Panc1 (cell line): ENCODE results near the gene C14orf93. TPM values are rescaled to one million over a fixed set of nuclear protein-coding genes. Genes with fewer than 3 reads are reported as not detected.

Source experiments
- ATAC-seq: fragments of 200-7000 bp; cut with Tn5 transposase; 2 replicates; pipeline ENCODE4 v1.9.1; 2020; ENCODE audit warnings: mild to moderate bottlenecking, moderate library complexity
- BruUV-seq: library from RNA; stranded (reverse); fragments of 400-500 nt; replicated peaks from 2 replicates; lab custom pipeline; 2021; lab: Mats Ljungman, UMichigan
- CTCF ChIA-PET: fragments of 300-600 bp; sonication (Branson Sonifier 250); formaldehyde crosslinking; loops from one replicate; lab custom pipeline; 2022; ENCODE audit warnings: antibody characterized with exemption; lab: Charles Lee
- POLR2A ChIA-PET: fragments of 300-600 bp; sonication (Branson Sonifier 250); formaldehyde crosslinking; loops from one replicate; lab custom pipeline; 2022; ENCODE audit warnings: antibody characterized with exemption; lab: Charles Lee
- DNase-seq: peaks from one replicate; pipeline ENCODE4 v3.0.0-alpha.2; 2010; ENCODE audit warnings: low read depth, low spot score
- H3K27ac ChIP-seq: 2 replicates; pipeline ENCODE4 v1.5.1; 2011; ENCODE audit warnings: mild to moderate bottlenecking, low read length, inconsistent platforms
- H3K27me3 ChIP-seq: fragments of 200-500 bp; sonication (Bioruptor generic); 2 replicates; pipeline ENCODE4 v1.6.0; 2014; ENCODE audit warnings: low read length, inconsistent platforms; ENCODE audit not compliant: control insufficient read depth, insufficient read depth
- H3K36me3 ChIP-seq: fragments of 200-500 bp; sonication (Bioruptor generic); 2 replicates; pipeline ENCODE4 v1.5.1; 2014; ENCODE audit warnings: inconsistent platforms, mild to moderate bottlenecking, low read length, moderate library complexity; ENCODE audit not compliant: control insufficient read depth, insufficient read depth
- H3K4me1 ChIP-seq: 2 replicates; pipeline ENCODE4 v1.5.1; 2011; ENCODE audit warnings: inconsistent platforms, mild to moderate bottlenecking, low read length, moderate library complexity; ENCODE audit not compliant: control insufficient read depth, insufficient read depth
- H3K4me3 ChIP-seq, 2 experiments: 2 replicates each; pipeline ENCODE4 v1.5.1; 2011 to 2012; ENCODE audit warnings: low read depth in 2 of 2, low read length in 2 of 2, mild to moderate bottlenecking in 2 of 2, inconsistent platforms in 1 of 2, moderate library complexity in 1 of 2
- H3K9me3 ChIP-seq: fragments of 200-500 bp; sonication (Bioruptor generic); 2 replicates; pipeline ENCODE4 v1.5.1; 2014; ENCODE audit warnings: low read depth, mild to moderate bottlenecking, inconsistent platforms, low read length, moderate library complexity; ENCODE audit not compliant: control insufficient read depth, insufficient read depth
- POLR2AphosphoS5 ChIP-seq: IDR thresholded peaks from 2 replicates; pipeline ENCODE4 v1.6.1; 2012; ENCODE audit warnings: mild to moderate bottlenecking, low read depth, low read length, moderate library complexity
- SIN3A ChIP-seq: IDR thresholded peaks from 2 replicates; pipeline ENCODE4 v1.6.1; 2012; ENCODE audit warnings: low read depth, mild to moderate bottlenecking, low read length, moderate library complexity, borderline replicate concordance; ENCODE audit not compliant: insufficient read depth
- TCF7L2 ChIP-seq: IDR thresholded peaks from 2 replicates; pipeline ENCODE4 v1.6.1; 2011; ENCODE audit warnings: mild to moderate bottlenecking, low read depth, low read length, inconsistent platforms
- in situ Hi-C: cut with HindIII; loops from 2 replicates; pipeline ENCODE4 v1.10.0; 2016; ENCODE audit warnings: low sequenced_read_pairs, low pct_unique_long_range_greater_than_20kb
- intact Hi-C: fragments of 100-400 bp; cut with micrococcal nuclease; formaldehyde crosslinking; loops from one replicate; pipeline ENCODE4 v1.10.0; 2022; ENCODE audit not compliant: unreplicated experiment
- total RNA-seq: library from RNA; stranded (reverse); gene quantifications from one replicate; pipeline ENCODE4 v1.2.1, GENCODE V29; 2021; ENCODE audit not compliant: unreplicated experiment
- TF ChIP-seq, protein P1 (sequence below), 2 experiments: IDR thresholded peaks; 2 replicates each; pipeline ENCODE4 v1.6.1; 2011 to 2012; ENCODE audit warnings: low read depth in 2 of 2, control low read depth in 1 of 2, low read length in 1 of 2, mild to moderate bottlenecking in 1 of 2, moderate library complexity in 1 of 2; ENCODE audit not compliant: insufficient read depth in 1 of 2
- TF ChIP-seq, protein P2 (sequence below): fragments of 450-650 bp; IDR thresholded peaks from 2 replicates; pipeline ENCODE4 v1.5.1; 2017; ENCODE audit warnings: mild to moderate bottlenecking

The C14orf93 gene
- total RNA-seq, 1 experiment from 2014 or later, result 5.6 TPM

DNA sequence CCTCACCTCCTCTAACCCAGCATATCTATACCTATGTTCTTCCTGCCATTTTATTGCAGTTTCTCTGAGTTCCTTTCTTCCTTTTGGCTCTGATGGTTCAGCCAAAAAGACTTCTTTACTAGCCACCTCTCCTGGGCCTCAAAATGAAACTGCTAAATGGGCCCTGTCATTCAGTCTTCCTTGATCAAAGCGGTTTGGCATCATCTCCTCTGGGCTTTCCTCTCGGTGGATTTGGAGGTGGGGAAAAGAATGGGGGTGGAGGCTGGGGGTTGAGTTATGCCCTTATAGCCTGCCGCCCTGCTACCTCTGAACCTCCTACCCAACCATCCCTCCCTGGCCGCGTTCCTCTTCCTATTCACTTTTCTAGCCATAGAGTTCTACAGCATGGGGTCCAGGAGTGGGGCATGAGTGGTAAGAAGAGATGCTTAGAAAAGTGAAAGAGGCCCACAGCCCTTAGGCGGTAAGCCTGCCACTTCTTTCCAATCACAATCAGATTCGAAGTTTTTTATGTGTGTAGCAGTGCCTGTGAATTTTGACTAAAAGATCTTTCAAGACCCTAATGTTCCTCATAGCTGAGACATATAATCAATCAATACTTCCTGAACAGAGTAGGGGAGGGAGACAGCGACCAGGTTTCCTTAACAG lies 30.1 kb downstream of the C14orf93 start:
- no peaks in the 10 kb centered on the region for H3K9me3 ChIP-seq
- intact Hi-C loops (no loop called here), in situ Hi-C loops (no loop called here)
- H3K36me3 ChIP-seq, result no peaks in the 10 kb centered on the region; the same call in 1 of the 2 replicates
- no peak for ATAC-seq
- DNase-seq, result no peak
- CTCF ChIA-PET, result no interaction called here
- H3K4me1 ChIP-seq, result peaks cover 29% of the 10 kb centered on the region
- peak overlapping the region; percentile 96 for H3K27ac ChIP-seq
- TSS peak; percentile 81 for BruUV-seq
- TF ChIP-seq, protein P1, sequence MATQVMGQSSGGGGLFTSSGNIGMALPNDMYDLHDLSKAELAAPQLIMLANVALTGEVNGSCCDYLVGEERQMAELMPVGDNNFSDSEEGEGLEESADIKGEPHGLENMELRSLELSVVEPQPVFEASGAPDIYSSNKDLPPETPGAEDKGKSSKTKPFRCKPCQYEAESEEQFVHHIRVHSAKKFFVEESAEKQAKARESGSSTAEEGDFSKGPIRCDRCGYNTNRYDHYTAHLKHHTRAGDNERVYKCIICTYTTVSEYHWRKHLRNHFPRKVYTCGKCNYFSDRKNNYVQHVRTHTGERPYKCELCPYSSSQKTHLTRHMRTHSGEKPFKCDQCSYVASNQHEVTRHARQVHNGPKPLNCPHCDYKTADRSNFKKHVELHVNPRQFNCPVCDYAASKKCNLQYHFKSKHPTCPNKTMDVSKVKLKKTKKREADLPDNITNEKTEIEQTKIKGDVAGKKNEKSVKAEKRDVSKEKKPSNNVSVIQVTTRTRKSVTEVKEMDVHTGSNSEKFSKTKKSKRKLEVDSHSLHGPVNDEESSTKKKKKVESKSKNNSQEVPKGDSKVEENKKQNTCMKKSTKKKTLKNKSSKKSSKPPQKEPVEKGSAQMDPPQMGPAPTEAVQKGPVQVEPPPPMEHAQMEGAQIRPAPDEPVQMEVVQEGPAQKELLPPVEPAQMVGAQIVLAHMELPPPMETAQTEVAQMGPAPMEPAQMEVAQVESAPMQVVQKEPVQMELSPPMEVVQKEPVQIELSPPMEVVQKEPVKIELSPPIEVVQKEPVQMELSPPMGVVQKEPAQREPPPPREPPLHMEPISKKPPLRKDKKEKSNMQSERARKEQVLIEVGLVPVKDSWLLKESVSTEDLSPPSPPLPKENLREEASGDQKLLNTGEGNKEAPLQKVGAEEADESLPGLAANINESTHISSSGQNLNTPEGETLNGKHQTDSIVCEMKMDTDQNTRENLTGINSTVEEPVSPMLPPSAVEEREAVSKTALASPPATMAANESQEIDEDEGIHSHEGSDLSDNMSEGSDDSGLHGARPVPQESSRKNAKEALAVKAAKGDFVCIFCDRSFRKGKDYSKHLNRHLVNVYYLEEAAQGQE (IDR thresholded peaks at IDR 0.05; ENCODE audit: insufficient read depth in 1 of 2, low read depth in 2 of 2, low read length in 1 of 2), result no peak
- TF ChIP-seq, protein P2, sequence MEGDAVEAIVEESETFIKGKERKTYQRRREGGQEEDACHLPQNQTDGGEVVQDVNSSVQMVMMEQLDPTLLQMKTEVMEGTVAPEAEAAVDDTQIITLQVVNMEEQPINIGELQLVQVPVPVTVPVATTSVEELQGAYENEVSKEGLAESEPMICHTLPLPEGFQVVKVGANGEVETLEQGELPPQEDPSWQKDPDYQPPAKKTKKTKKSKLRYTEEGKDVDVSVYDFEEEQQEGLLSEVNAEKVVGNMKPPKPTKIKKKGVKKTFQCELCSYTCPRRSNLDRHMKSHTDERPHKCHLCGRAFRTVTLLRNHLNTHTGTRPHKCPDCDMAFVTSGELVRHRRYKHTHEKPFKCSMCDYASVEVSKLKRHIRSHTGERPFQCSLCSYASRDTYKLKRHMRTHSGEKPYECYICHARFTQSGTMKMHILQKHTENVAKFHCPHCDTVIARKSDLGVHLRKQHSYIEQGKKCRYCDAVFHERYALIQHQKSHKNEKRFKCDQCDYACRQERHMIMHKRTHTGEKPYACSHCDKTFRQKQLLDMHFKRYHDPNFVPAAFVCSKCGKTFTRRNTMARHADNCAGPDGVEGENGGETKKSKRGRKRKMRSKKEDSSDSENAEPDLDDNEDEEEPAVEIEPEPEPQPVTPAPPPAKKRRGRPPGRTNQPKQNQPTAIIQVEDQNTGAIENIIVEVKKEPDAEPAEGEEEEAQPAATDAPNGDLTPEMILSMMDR, result no peak
- TF ChIP-seq POLR2AphosphoS5 (no peak), SIN3A (no peak), TCF7L2 (no peak)
- POLR2A ChIA-PET, result no interaction called here
- H3K27me3 ChIP-seq, result no peaks in the 10 kb centered on the region
- peak overlapping the region; percentile 66 to 76 for H3K4me3 ChIP-seq

DNA sequence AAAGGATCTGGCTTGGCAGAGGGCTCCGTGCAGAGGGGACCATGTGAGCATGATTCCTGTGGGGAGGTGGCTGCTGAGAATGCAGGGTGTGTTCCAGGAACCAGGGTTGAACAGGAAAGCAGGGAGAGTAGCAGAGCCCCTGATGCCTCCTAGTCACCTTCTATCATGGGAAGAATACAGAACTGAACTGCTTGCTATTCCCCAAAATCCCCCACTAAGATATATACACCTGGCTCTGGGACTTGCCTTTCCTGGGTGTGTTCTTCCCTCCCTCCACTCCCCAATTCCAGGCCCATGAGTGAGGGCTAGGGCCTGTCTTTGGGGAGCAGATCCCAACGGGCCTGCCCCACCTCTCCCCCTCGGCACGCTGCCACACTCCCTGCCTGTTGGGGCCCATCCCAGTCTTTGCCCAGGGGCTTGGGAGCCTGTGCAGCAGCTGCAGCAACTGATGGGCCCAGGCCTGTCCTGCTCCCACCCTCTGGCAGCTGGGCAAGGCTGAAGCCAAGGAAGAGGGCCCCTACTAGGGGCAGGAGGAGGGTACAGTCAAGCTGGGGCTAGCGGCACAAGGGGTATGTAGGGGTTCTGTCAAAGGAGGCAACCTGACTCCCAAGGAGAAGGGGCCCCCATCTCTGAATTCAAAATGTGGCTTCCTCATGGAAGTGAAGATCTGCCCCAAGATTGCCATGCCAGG lies 30.8 kb downstream of the C14orf93 start:
- Histone ChIP-seq H3K4me3 (peak overlapping the region; percentile 66 to 76), H3K4me1 (peaks cover 29% of the 10 kb centered on the region), H3K27me3 (no peaks in the 10 kb centered on the region), H3K36me3 (peaks cover 3% of the 10 kb centered on the region; the same call in 1 of the 2 replicates), H3K9me3 (no peaks in the 10 kb centered on the region), H3K27ac (peak overlapping the region; percentile 96)
- ChIA-PET CTCF (no interaction called here), POLR2A (no interaction called here)
- TF ChIP-seq POLR2AphosphoS5 (no peak), SIN3A (no peak), TCF7L2 (no peak)
- TF ChIP-seq, protein P1 (IDR thresholded peaks at IDR 0.05; ENCODE audit: insufficient read depth in 1 of 2, low read depth in 2 of 2, low read length in 1 of 2), result no peak
- TF ChIP-seq, protein P2, result no peak
- intact Hi-C loops (no loop called here), in situ Hi-C loops (no loop called here)
- no TSS peak for BruUV-seq
- ATAC-seq, result no peak
- no peak for DNase-seq
